ENCODE data around the gene GSK3A.

DNA sequence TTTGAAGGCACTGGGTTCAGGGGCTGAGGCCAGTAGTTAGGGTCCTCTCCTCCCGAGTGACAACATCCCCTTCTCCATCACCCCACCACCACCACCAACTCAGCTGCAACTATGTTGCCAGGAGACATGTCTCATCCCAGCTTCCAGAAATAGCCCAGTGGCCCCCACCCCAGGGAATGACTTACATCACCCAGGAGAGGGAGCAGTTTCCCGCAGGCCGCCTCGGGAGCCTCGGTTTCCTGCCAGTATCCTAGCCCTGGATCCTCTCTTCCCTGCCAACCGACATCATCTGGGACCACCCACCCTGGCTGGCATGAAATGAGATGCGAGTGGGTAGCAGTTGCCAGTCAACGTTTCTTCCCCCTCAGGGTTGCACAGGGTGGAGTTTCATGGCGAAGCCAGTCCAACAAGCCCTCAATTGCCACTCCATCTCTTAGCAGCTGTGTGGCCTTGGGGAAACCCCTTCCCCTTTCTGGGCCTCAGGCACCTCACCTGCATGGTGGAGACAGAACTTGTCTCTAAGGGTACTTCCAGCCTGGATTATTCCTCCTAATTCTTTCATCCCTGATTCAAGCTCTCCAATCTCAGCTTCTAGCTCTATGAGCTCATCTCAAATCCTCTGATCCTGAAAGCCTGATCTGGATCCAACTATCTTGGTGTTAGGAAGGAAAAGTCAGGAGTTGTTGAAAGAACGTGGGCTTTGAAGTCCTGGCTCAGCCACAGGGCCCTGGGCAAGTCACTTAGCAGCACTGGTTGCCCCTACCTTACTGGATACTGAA, 3.9 kb upstream of the GSK3A start:
- TF ChIP-seq POLR2AphosphoS5 (IDR thresholded peaks at IDR 0.05) (peak; percentile 59 to 64 (median 60)), CTCF (IDR thresholded peaks at IDR 0.05 in 8 of 11, conservative IDR thresholded peaks at IDR 0.05 in 3 of 11) (peak in 6 of 11 experiments; percentile 17 to 52 (median 41)), POLR2A (IDR thresholded peaks at IDR 0.05) (no peak)
